IMR-90 (cell line): Measurements from ENCODE around the gene RPTOR. TPM values are rescaled to one million over a fixed set of nuclear protein-coding genes. Genes with fewer than 3 reads are reported as not detected.

Experiments
- ATAC-seq: fragments of 200-7000 bp; cut with Tn5 transposase; 2 replicates; pipeline ENCODE4 v1.9.1; 2020; ENCODE audit warnings: low read depth, mild to moderate bottlenecking, moderate library complexity
- BruUV-seq: library from RNA; stranded (reverse); fragments of 400-500 nt; replicated peaks from 2 replicates; lab custom pipeline; 2021; lab: Mats Ljungman, UMichigan
- CTCF ChIA-PET: fragments of 300-600 bp; formaldehyde crosslinking; extraction: SDS; loops from one replicate; lab custom pipeline; 2021; ENCODE audit warnings: antibody characterized with exemption; lab: Yijun Ruan, JAX
- POLR2A ChIA-PET: fragments of 300-600 bp; sonication (Branson Sonifier 250); formaldehyde crosslinking; loops from one replicate; lab custom pipeline; 2022; ENCODE audit warnings: antibody characterized with exemption; ENCODE audit not compliant: unreplicated experiment; lab: Charles Lee
- DNase-seq: peaks from one replicate; pipeline ENCODE4 v3.0.0; 2013
- H2AFZ ChIP-seq: replicated peaks from 2 replicates; pipeline ENCODE3; 2013; ENCODE audit warnings: low read length, mild to moderate bottlenecking; ENCODE audit not compliant: poor library complexity
- H2AK5ac ChIP-seq: 2 replicates; pipeline ENCODE4 v1.6.1; 2013; ENCODE audit warnings: low read depth, low read length, inconsistent platforms
- H2AK9ac ChIP-seq: replicated peaks from 2 replicates; pipeline ENCODE3; 2013; ENCODE audit warnings: mild to moderate bottlenecking, low read depth, low read length, moderate library complexity; ENCODE audit not compliant: poor library complexity
- H2BK120ac ChIP-seq: 2 replicates; pipeline ENCODE4 v1.6.1; 2013; ENCODE audit warnings: low read depth, low read length, inconsistent platforms
- H2BK15ac ChIP-seq: 3 replicates; pipeline ENCODE4 v1.6.1; 2013; ENCODE audit warnings: low read depth, low read length, inconsistent platforms
- H2BK20ac ChIP-seq: 2 replicates; pipeline ENCODE4 v1.6.1; 2013; ENCODE audit warnings: low read depth, mild to moderate bottlenecking, inconsistent platforms, low read length, moderate library complexity
- H2BK5ac ChIP-seq: 2 replicates; pipeline ENCODE4 v1.6.1; 2013; ENCODE audit warnings: mild to moderate bottlenecking, low read depth, low read length, inconsistent platforms; ENCODE audit not compliant: poor library complexity, severe bottlenecking
- H3K14ac ChIP-seq: replicated peaks from 2 replicates; pipeline ENCODE4 v1.6.1; 2013; ENCODE audit warnings: low read depth, low read length, inconsistent platforms
- H3K18ac ChIP-seq: 2 replicates; pipeline ENCODE4 v1.6.1; 2013; ENCODE audit warnings: low read depth, low read length, control low read depth
- H3K23ac ChIP-seq: 2 replicates; pipeline ENCODE4 v1.6.1; 2013; ENCODE audit warnings: low read depth, low read length, inconsistent platforms
- H3K27ac ChIP-seq: 2 replicates; pipeline ENCODE4 v1.5.1; 2013; ENCODE audit warnings: mild to moderate bottlenecking, control low read depth, low read length; ENCODE audit not compliant: insufficient read depth
- H3K27me3 ChIP-seq: 2 replicates; pipeline ENCODE4 v1.6.1; 2013; ENCODE audit warnings: low read length; ENCODE audit not compliant: control insufficient read depth, insufficient read depth
- H3K36me3 ChIP-seq: 2 replicates; pipeline ENCODE4 v1.6.1; 2013; ENCODE audit warnings: low read length, mixed read lengths; ENCODE audit not compliant: control insufficient read depth, insufficient read depth
- H3K4ac ChIP-seq: 2 replicates; pipeline ENCODE4 v1.6.1; 2013; ENCODE audit warnings: low read depth, low read length, inconsistent platforms
- H3K4me1 ChIP-seq: 2 replicates; pipeline ENCODE4 v1.6.1; 2013; ENCODE audit warnings: low read length, mixed read lengths; ENCODE audit not compliant: control insufficient read depth, insufficient read depth
- H3K4me2 ChIP-seq: 2 replicates; pipeline ENCODE4 v1.6.1; 2013; ENCODE audit warnings: low read depth, mild to moderate bottlenecking, control low read depth, low read length, moderate library complexity
- H3K4me3 ChIP-seq: 2 replicates; pipeline ENCODE4 v1.5.1; 2013; ENCODE audit warnings: low read depth, mild to moderate bottlenecking, control low read depth, low read length, moderate library complexity; ENCODE audit not compliant: insufficient read depth
- H3K56ac ChIP-seq: 2 replicates; pipeline ENCODE4 v1.6.1; 2013; ENCODE audit warnings: low read length, inconsistent platforms; ENCODE audit not compliant: insufficient read depth; ENCODE audit errors: extremely low read depth
- H3K79me1 ChIP-seq, 2 experiments: 2 replicates each; pipeline ENCODE4 v1.6.1; 2013; ENCODE audit warnings: low read length in 2 of 2, inconsistent platforms in 1 of 2, low read depth in 1 of 2
- H3K9ac ChIP-seq: 2 replicates; pipeline ENCODE4 v1.6.1; 2013; ENCODE audit warnings: low read depth, low read length, control low read depth
- H3K9me1 ChIP-seq: 2 replicates; pipeline ENCODE4 v1.6.1; 2013; ENCODE audit warnings: low read length, inconsistent platforms; ENCODE audit not compliant: insufficient read depth
- H3K9me3 ChIP-seq: 2 replicates; pipeline ENCODE4 v1.6.1; 2013; ENCODE audit warnings: low read length; ENCODE audit not compliant: control insufficient read depth, insufficient read depth
- H4K20me1 ChIP-seq: 2 replicates; pipeline ENCODE4 v1.6.1; 2013; ENCODE audit warnings: low read length, inconsistent platforms; ENCODE audit not compliant: insufficient read depth
- H4K5ac ChIP-seq: 2 replicates; pipeline ENCODE4 v1.6.1; 2013; ENCODE audit warnings: mild to moderate bottlenecking, low read depth, low read length, control low read depth
- H4K8ac ChIP-seq, 2 experiments: 2 replicates each; pipeline ENCODE4 v1.6.1; 2013; ENCODE audit warnings: low read depth in 2 of 2, low read length in 2 of 2, control low read depth in 1 of 2, inconsistent platforms in 1 of 2
- H4K91ac ChIP-seq: 2 replicates; pipeline ENCODE4 v1.6.1; 2013; ENCODE audit warnings: low read depth, low read length, inconsistent platforms; ENCODE audit not compliant: insufficient read depth
- BHLHE40 ChIP-seq: fragments of 150-350 bp; IDR thresholded peaks from 2 replicates; pipeline ENCODE4 v1.6.1; 2016; ENCODE audit warnings: mild to moderate bottlenecking, low read depth, low read length
- CEBPB ChIP-seq: IDR thresholded peaks from 2 replicates; pipeline ENCODE4 v1.6.1; 2012; ENCODE audit warnings: low read depth, low read length, improper control_type of control experiment
- CHD1 ChIP-seq: IDR thresholded peaks from 2 replicates; pipeline ENCODE4 v1.6.1; 2012; ENCODE audit warnings: low read depth, low read length, improper control_type of control experiment
- ELK1 ChIP-seq: fragments of 150-350 bp; IDR thresholded peaks from 2 replicates; pipeline ENCODE4 v1.6.1; 2016; ENCODE audit warnings: low read depth, mild to moderate bottlenecking, low read length, moderate library complexity, borderline replicate concordance
- FOS ChIP-seq: fragments of 150-350 bp; IDR thresholded peaks from 2 replicates; pipeline ENCODE4 v1.6.1; 2016; ENCODE audit warnings: low read depth, low read length
- MAFK ChIP-seq: IDR thresholded peaks from 2 replicates; pipeline ENCODE4 v1.6.1; 2012; ENCODE audit warnings: low read depth, low read length, improper control_type of control experiment
- MAZ ChIP-seq: IDR thresholded peaks from 2 replicates; pipeline ENCODE4 v1.6.1; 2012; ENCODE audit warnings: low read depth, mild to moderate bottlenecking, low read length, improper control_type of control experiment, moderate library complexity, borderline replicate concordance
- MXI1 ChIP-seq: IDR thresholded peaks from 2 replicates; pipeline ENCODE4 v1.6.1; 2012; ENCODE audit warnings: low read depth, mild to moderate bottlenecking, low read length, moderate library complexity, borderline replicate concordance
- NFE2L2 ChIP-seq: fragments of 150-350 bp; IDR thresholded peaks from 2 replicates; pipeline ENCODE4 v1.6.1; 2016; ENCODE audit warnings: low read depth, mild to moderate bottlenecking, low read length
- RAD21 ChIP-seq: IDR thresholded peaks from 2 replicates; pipeline ENCODE4 v1.6.1; 2012; ENCODE audit warnings: low read length, improper control_type of control experiment
- RCOR1 ChIP-seq: IDR thresholded peaks from 2 replicates; pipeline ENCODE4 v1.6.1; 2012; ENCODE audit warnings: mild to moderate bottlenecking, low read length, improper control_type of control experiment; ENCODE audit not compliant: insufficient replicate concordance
- RFX5 ChIP-seq: IDR thresholded peaks from 2 replicates; pipeline ENCODE4 v1.8.0; 2012; ENCODE audit warnings: low read depth, mild to moderate bottlenecking, low read length, moderate library complexity
- SMC3 ChIP-seq: fragments of 150-350 bp; IDR thresholded peaks from 2 replicates; pipeline ENCODE4 v1.6.1; 2016; ENCODE audit warnings: low read depth, mild to moderate bottlenecking, antibody characterized with exemption, low read length, moderate library complexity
- USF2 ChIP-seq: fragments of 150-350 bp; IDR thresholded peaks from 2 replicates; pipeline ENCODE4 v1.6.1; 2017; ENCODE audit warnings: mild to moderate bottlenecking, antibody characterized with exemption, low read length, low read depth
- WGBS, 2 experiments: methylation state at CpG; one replicate each; pipeline versions ENCODE4 v1.1.5 to v1.1.7; 2013; ENCODE audit warnings: missing lambda C conversion rate in 2 of 2; ENCODE audit not compliant: insufficient read length in 1 of 2; ENCODE audit errors: extremely low coverage in 2 of 2; 5-methylcytosine and 5-hydroxymethylcytosine counted together
- dilution Hi-C: fragments of 300-500 bp; cut with HindIII; formaldehyde crosslinking; loops from one replicate; pipeline ENCODE4 v1.14.3; 2018; ENCODE audit warnings: low sequenced_read_pairs; ENCODE audit not compliant: unreplicated experiment
- in situ Hi-C: fragments of 300-500 bp; cut with MboI; formaldehyde crosslinking; loops from 3 replicates; pipeline ENCODE4 v1.14.3; 2019; ENCODE audit warnings: low sequenced_read_pairs, inconsistent platforms, mixed read lengths
- intact Hi-C: fragments of 100-400 bp; cut with micrococcal nuclease; formaldehyde crosslinking; loops from 2 replicates; pipeline ENCODE4 v1.10.0; 2022
- polyA plus RNA-seq, 3 experiments: library from polyadenylated mRNA; depleted of rRNA; stranded (reverse); fragments of >200 nt; gene quantifications; 2 replicates each; pipeline ENCODE4 v1.2.3, GENCODE V29; 2012; ENCODE audit warnings: low replicate concordance in 1 of 3
- total RNA-seq: library from RNA; depleted of rRNA; stranded (reverse); fragments of >200 nt; gene quantifications from 2 replicates; pipeline ENCODE4 v1.2.3, GENCODE V29; 2012
- TF ChIP-seq, protein P1 (sequence below): conservative IDR thresholded peaks from 2 replicates; pipeline ENCODE4 v1.5.1; 2012; ENCODE audit warnings: mild to moderate bottlenecking, low read depth, low read length, improper control_type of control experiment

The RPTOR gene
- total and polyA plus RNA-seq, 2 of the 4 experiments (the other 2 are of a cell fraction) = 10.8 to 14.7 TPM

GRCh38 chr17:80716986-80717719 lies 172.5 kb downstream of the RPTOR start:
- Histone ChIP-seq H4K20me1 (no peaks in the 10 kb centered on the region), H3K79me1 (peaks cover 36 to 56% of the 10 kb centered on the region in 2 experiments), H3K9me3 (no peaks in the 10 kb centered on the region), H3K9ac (no peak overlapping the region), H3K36me3 (no peaks in the 10 kb centered on the region), H2BK5ac (no peak overlapping the region), H2BK120ac (no peak overlapping the region), H2AFZ (no peak overlapping the region), H2BK15ac (no peak overlapping the region; the same call in 2 of the 3 replicates), H4K91ac (no peak overlapping the region), H3K23ac (no peak overlapping the region), H3K4me2 (no peak overlapping the region), H3K14ac (no peak overlapping the region; the same call in 1 of the 2 replicates), H4K8ac (no peak overlapping the region; a peak in 1 of 4 replicates), H4K5ac (no peak overlapping the region), H2AK5ac (no peak overlapping the region), H3K56ac (no peak overlapping the region), H3K4me1 (peaks cover 6% of the 10 kb centered on the region), H2BK20ac (no peak overlapping the region; the same call in 1 of the 2 replicates), H2AK9ac (no peak overlapping the region), H3K9me1 (peaks cover 9% of the 10 kb centered on the region), H3K27ac (no peak overlapping the region), H3K4me3 (no peak overlapping the region), H3K27me3 (no peaks in the 10 kb centered on the region), H3K4ac (no peak overlapping the region), H3K18ac (no peak overlapping the region)
- TF ChIP-seq RCOR1 = no peak
- no peak for TF ChIP-seq MXI1
- TF ChIP-seq RFX5 = no peak
- no peak for TF ChIP-seq BHLHE40
- no peak for TF ChIP-seq CHD1
- TF ChIP-seq CEBPB = no peak
- no peak for TF ChIP-seq ELK1
- no peak for TF ChIP-seq MAFK
- TF ChIP-seq MAZ = no peak
- TF ChIP-seq FOS = no peak
- no peak for TF ChIP-seq USF2
- TF ChIP-seq NFE2L2 = no peak
- no peak for TF ChIP-seq RAD21
- no peak for TF ChIP-seq SMC3
- TF ChIP-seq, protein P1, sequence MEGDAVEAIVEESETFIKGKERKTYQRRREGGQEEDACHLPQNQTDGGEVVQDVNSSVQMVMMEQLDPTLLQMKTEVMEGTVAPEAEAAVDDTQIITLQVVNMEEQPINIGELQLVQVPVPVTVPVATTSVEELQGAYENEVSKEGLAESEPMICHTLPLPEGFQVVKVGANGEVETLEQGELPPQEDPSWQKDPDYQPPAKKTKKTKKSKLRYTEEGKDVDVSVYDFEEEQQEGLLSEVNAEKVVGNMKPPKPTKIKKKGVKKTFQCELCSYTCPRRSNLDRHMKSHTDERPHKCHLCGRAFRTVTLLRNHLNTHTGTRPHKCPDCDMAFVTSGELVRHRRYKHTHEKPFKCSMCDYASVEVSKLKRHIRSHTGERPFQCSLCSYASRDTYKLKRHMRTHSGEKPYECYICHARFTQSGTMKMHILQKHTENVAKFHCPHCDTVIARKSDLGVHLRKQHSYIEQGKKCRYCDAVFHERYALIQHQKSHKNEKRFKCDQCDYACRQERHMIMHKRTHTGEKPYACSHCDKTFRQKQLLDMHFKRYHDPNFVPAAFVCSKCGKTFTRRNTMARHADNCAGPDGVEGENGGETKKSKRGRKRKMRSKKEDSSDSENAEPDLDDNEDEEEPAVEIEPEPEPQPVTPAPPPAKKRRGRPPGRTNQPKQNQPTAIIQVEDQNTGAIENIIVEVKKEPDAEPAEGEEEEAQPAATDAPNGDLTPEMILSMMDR = no peak
- dilution Hi-C loops = no loop called here
- in situ Hi-C loops = no loop called here
- intact Hi-C loops = no loop called here
- ChIA-PET POLR2A (no interaction called here), CTCF (no interaction called here)
- no peak for ATAC-seq
- BruUV-seq = no TSS peak
- peak; percentile 58 for DNase-seq
- 100% methylated on average over 2 of the region's 10 CpGs; no CpG with 5 or more reads in 1 of the 2 experiments for WGBS, 2 experiments
